HG03565 (cell line): ENCODE results near the gene TMEM42.

Source experiments
- ATAC-seq: cut with Tn5 transposase; IDR thresholded peaks from one replicate; pipeline ENCODE4 v1.9.1; 2021; ENCODE audit warnings: mild to moderate bottlenecking, moderate library complexity; ENCODE audit not compliant: unreplicated experiment

The TMEM42 gene

DNA sequence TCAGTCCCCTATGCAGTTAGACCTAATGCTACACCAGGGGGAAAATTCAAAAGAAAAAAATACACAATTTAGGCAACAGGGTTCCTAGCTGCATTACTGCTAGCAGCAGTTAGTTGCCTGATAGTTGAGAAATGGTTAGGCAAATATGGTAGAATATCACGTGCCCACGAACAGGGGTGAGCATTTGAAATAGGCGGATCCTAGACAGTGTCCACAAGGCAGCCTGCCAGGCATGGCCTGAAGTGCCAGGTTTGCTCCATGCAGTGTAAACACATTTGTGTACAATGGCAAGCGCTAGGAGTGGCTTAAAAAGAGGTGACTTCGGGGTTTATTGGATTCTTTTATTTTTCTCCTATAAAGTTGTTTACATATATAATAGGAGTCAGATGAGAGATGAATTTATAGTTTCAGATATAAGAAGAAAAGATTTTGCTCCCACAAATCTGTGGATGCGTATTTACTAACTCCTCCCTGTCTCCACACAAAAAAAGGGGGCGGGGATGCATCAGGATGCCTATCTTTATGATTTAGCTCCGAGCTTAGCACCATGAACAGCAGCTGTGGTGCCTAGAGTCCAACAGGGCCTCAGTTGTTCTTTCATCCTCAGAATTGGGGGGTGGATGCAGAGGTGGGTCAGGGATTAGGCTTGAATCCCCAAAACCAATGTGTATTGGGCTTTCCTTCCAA is 8.8 kb downstream of the TMEM42 start:
- ATAC-seq, result no peak

DNA sequence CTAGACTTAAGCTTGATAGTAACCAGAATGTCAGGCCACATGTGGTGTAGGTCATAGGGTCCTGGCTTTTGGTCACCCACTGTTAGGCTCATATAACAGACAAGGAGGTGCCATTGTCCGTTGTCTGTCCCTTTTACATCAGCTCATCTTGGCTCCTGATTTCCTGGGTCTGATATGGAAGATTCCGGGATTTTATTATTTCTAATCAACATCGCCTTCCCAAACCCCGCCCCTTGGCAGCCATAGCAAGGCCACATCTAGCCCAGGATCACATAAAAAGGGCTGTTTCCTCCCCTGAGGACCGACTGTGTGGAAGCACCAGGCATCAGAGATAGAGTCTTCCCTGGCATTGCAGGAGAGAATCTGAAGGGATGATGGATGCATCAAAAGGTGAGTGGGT is 12.6 kb downstream of the TMEM42 start, which contains the start of gene TGM4:
Gene TGM4, plus strand, starts transcription at position 301 of the 400 bp plus-strand sequence. Its CDS starts 71 bp downstream, at position 372.
- no peak for ATAC-seq

DNA sequence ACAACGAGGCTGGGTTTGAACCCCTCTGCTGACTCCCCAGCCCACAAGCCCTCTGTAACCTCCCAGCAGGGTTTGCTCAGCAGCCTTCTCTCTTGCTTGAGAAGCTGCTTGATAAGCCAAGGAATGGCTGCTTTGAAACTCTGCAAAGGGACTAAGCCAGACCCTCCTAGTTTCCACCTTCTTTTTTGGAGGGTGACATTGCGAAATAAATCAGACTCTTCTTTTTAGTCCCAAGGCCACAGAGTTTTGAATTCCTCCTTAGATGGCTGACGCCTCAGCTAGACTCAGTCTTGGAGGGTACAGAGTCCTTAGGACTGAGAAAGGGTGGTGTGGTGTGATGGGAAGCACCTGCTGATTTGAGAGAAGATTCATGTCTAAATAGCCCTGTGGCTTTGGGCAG is 13.9 kb downstream of the TMEM42 start:
- ATAC-seq, result no peak

DNA sequence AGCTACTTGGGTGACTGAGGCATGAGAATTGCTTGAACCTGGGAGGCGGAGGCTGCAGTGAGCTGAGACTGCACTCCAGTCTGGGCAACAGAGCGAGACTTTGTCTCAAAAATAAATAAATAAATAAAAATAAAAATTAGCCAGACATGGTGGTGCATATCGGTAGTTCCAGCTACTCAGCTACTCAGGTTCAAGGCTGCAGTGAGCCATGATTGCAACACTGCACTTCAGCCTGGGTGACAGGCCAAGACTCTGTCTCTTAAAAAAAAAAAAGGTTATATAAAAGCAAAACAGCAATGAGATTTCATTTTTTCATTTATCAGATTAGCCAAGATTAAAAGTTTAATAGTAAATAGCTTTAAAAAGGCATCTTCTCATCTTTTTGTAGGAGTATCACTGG is 15.6 kb downstream of the TMEM42 start:
- ATAC-seq, result no peak

DNA sequence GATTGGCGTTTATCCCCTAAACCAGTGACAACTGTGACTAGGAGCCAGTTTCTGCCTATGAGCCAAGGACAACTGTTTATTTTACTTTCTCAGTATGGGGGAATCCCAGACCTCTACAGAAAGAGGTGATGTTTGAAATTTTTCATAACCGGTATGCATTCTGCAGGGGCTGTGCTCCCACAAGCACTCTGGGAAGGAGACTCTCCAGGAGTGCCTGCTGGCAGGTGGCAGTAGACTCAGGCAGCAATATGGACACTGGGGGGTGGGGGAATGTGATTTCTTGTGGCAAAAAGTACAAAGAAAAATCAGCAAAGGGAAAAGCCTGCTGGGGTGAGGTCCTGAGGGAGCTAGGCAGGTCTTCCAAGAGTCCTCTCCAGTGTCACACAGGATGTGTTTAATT is 18.6 kb downstream of the TMEM42 start:
- ATAC-seq, result no peak

DNA sequence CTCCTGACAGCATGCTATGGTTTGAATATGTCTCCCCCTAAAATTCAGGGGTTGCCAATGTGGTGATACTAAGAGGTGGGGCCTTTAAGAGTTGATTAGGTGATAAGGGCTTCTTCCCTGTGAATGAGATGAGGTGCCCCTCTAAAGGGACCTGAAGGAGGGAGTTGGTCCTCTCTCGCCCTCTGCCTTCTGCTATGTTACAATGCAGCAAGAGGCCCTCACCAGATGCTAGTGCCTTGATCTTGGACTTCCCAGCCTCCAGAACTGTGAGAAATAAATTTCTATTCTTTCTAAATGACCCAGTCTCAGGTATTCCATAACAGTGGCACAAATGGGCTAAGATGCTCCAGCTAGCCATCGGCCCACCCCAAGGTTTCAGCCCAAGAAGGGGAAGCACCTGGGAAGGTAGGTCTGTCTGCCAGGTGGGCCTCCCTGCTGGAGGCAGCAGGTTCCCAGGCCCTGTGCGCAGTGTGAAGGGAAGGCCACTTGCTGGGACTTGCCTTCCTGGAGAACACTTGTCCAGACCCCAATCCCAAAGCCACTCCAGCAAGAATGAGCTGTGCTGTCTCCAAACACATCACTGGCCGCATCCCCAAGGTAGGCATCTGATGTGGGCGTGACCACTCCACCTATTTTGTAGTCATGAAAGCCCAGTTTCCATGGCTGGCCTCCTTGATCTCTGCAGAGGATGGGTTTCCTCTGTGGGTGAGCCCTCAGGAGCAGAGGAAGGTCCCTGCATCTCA is 21.7 kb downstream of the TMEM42 start:
- no peak for ATAC-seq

DNA sequence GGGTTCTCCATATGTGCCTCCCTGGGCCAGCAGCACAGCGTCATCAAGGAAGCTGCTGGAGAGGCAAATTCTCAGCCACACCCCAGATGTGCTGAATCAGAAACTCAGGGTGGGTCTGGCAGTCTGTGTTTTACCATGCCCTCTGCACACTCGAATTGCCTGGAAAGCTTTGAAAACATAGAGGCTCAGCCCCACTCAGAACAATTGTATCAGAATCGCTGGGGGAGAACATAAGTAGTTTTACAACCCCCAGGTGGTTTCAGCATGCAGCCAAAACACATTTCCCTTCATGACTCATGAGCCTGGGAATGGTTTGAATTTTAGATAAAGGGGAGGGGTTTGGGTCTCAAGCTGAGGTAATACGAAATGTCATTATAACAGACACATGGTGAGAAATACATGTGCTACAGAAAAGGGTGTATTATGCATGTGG is 22.3 kb downstream of the TMEM42 start:
- no peak for ATAC-seq

DNA sequence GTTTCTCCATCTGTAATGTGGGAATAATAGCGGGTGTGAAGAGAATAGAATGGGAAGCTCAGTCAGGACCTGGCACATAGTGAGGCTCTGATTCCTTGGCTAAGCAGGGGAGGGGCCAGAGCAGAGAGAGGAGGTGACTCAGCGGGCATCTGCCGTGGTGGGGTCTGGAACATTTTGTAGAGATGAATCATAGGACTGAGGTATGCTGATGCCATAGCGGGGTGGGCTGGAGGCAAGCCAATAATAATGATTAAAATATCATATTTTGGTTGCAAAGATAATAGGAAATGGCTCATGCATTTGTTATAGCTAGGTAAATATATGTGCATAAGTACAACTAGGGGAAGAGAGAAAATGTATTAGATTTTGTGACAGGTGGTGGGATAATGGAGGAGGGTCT is 23.9 kb downstream of the TMEM42 start:
- no peak for ATAC-seq

DNA sequence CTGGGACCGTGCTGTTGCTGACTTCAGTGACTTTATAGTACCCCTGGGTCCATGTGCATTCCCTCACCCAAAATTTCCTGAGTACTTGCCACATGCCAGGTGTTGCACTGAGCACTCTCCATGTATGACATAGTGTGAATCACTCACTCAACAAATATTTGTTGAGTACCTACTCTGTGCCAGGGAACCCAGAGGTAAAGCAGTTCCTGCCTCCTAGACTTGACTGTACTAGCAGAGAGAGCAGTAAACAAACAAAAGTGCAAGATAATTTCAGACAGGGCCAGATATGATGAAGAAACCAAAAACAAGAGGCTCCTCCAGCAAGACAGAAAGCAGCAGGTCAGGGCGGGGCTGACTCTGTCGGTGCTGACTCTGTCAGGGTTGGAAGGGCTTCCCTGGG is 24.8 kb downstream of the TMEM42 start:
- ATAC-seq, result no peak

DNA sequence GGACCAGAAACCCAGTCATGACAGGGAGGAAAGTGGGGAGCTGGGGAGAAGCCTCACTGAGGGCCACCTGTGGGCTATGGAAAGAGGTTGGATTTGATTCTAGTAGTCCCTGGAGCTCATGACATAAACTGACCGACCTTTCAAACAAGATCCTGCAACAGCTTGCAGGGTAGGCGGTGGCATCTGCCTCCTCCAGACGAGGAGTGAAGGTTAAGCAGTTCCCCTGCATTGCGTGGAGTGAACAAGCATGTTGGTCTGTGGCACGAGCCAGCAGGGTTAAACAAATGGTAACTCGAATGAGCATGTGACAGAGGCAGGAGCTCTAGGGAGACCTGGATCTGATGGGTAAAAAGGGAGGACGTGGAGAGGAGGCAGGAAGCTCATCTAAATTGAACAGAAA is 25.4 kb downstream of the TMEM42 start:
- no peak for ATAC-seq

DNA sequence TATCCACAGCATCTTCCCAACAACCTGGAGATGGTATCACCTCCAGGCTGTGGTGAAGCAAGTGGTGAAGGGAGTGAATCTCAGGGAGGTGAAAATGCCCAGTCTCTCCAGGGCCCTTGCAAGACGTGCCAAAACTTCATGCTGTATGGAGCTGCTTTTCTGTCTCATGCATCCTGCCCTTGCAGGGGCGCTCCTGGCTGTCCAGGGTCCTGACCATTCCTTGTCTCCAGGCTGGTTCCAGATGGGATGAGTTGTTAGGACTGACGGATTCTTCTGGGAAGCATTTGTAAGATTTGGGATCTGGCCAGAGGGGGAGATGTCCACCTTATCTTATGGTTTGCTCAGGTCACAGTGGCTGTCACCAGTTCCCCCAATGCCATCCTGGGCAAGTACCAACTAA is 28.5 kb downstream of the TMEM42 start:
- no peak for ATAC-seq

DNA sequence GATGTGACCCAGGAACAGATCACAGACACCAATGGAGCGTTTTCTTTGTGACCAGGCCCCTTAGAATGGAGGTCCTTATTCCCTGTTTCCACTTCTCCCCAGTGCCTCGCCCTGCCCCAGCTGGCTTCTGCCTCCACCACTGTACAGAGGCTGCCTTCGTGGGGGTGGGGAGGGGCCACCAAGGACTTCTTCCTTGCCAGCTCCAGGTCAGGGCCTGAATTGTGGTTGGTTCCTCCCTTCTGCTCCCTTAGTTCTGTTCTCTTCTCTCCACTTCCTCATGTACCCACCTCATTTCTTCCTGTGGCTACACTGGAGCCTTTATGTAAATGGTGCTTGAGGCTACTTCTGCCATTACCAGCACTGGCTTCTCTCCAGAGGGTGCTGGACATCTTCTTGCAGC is 29.1 kb downstream of the TMEM42 start:
- ATAC-seq, result no peak

DNA sequence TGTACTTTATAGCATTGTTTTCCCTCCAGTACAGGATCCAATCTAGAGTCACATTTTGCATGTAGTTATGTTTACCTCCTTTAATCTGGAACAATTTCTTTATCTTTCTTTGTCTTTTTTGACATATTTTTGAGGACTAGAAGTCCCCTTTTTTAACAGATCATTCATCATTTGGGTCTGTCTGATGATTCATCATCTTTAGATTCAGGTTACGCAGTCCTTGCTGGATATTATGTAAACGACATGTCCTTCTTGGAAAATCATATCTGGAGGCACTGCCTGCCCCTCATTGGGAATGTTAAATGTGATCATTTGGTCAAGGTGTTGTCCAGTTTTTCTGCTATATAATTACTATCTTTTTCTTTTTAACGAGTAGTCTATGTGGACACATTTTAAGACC is 31.0 kb downstream of the TMEM42 start:
- ATAC-seq, result no peak

DNA sequence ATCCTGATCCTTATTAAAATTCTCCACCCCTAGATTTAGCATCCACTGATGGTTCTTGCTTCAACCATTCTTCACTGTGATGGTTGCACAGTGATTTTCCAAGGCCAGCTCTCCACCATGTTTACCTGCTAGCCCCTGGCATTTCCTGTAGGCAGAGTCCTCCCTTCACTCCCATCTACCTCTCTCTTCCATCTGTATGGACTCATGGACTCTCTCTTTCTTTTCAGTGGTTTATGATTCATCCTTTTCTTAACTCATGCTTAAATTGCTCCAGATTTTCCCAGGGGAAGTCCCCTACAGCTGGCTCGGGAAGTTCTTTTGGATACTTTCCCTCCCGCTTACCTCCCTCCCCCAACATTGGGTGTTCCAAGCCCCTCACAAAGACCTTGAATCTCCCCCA is 31.4 kb downstream of the TMEM42 start:
- no peak for ATAC-seq

DNA sequence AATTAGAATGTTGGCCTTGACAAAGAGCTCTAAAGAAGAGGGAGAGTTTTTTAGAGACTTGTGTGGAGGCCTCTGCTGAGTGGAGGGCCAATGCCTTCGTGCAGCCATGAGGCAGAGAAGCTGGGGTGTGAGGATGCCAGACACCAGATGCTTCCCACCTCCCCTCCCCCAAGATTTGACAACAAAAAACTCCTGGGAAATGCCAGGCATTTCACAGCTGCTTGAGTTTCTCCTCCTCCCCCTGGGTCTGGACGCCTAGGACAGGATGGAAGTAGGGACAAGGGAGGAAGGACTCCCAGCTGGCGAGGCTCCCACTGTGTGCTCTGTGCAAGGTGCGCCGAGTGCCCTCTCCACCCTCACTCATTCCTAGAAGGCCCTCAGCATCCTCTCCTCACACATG is 32.8 kb downstream of the TMEM42 start:
- ATAC-seq, result no peak

DNA sequence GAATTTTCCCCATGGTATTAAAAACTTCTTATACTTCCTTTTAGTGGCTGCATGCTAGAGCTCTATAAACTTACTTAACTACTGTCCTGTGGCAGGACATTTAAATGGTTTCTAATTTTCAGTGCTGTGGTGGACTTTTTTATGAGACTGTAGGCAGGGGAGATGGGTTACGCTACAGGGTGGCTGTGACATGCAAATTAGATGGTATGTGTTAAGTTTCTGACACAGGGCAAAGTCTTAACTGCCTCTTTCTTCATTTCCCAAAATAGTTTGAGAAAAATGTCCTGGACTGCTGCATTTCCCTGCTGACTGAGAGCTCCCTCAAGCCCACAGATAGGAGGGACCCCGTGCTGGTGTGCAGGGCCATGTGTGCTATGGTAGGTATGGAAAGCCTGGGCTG is 34.7 kb downstream of the TMEM42 start:
- ATAC-seq, result no peak

DNA sequence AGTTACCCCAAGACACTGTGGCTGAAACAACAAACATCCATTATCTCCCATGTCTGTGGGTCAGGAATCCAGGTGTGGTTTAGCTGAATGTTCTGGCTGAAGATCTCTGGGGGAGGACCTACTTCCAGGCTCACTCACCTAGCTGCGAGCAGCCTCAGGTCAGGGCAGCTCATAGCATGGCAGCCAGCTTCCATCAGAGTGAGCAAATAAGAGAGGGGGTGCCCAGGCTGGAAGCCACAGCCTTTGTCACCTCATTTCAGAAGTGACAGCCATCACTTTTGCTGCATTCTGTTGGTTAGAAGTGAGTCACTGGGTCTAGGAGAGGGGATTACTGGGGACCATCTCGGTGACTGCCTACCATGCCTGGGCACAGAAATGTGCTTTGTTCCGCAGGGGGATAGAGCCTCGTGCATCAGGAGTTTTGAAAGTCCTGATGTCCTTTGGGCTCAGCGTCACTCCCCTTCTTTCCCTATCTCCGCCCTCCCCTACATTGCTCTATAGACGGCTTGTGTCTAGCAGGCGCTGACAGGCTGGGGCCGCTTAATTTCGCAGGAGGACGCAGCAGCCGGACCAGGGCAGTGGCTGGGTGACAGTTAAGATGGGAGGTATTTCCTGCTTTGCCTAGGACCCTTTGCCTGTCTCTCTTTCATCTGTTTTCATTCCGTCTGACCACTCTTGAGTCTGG is 38.1 kb downstream of the TMEM42 start:
- ATAC-seq, result no peak

DNA sequence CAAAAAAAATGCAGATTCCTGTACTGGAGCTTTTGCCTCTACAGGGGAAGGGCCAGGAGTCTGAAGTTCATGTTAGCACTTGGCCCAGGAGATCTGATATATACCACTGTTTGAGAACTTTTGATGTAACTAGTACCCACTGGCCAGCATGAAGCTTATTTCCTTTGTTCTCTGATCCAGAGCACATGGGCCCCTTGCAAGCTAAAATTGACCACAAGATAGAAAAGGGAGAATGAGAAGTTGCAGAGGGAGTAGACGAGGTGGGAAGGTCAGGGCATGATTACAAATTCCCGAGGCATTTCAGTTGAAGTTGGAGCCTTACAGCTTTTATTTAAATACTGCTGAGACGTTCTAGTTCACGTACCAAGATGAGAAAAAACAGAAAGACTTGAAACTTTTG is 40.9 kb downstream of the TMEM42 start:
- no peak for ATAC-seq

DNA sequence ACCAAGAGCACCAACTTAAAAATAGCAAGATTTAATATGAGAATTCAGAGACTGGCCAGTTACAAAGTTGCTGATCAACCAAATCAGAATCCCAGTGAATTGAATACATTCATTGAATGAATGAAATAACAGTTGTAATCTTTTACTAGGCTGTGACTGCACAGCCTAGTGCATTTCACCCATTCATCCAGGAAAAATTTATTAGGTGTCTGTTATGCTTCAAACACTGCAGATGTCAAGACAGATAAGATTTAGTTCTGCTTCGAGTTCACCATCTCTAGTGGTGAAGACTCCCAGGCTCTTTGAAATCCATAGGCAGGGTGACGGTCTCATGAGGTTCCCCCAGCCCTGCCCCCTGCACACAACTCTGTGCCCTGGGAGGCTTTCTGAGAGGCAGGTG is 41.6 kb downstream of the TMEM42 start:
- ATAC-seq, result no peak

DNA sequence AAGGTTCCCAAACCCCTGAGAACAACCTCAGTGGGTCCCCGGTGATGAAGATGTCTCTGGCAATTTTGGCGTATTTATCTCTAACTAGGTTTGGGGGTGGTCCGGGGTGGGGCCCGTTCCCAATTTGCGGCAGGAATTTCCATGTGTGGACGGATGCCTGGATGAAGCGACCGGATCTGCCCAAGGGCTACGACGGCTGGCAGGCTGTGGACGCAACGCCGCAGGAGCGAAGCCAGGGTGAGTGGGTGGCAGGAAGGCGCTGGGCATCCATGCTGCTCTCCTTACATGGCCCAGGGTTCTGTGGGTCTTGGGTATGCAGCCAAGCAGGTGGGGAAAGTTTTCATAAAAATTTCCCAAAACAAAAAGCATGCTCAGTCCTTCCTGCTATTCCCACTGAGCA is 42.0 kb downstream of the TMEM42 start:
- no peak for ATAC-seq

DNA sequence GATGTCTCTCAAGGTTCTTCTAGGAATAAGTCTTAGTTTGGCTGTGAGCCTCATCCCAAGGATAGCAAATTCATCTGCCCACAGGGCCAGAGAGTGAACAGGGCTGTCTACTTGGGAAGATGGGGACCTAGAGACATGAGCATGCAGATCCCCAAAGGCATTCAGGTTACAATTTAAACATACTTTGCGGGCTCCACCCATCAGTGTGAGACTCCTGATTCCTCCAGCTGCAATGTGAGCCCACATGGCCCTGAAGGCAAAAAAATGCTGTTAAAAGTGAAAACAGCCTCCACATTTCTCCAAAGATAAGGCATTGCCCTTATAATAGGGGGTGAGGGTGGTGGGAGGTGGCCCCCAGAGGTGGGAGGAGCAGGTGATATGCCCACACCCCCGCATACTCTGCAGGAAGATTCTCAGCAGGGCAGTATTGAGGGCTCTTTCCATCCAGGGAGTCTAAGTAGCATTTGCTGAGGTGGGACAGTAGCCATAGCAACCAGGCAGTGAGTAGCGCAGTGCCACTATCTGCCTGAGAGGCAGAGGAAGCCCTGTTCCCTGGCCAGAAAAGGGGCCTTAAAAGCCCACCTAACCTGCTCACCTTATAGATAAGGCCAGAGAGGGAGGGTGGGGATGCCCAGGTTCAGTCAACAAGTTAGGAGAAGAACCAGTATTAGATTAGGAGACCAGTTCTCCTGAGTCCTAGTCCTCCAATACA is 43.9 kb downstream of the TMEM42 start:
- no peak for ATAC-seq
